ENCODE data around the gene IL20.
A peak's percentile ranks its signal among the peaks of the same experiment; 100 is the strongest.

IL20 gene

GRCh38 chr1:206864939-206865671 lies at the start of gene IL20:
TSS of gene IL20 (plus strand) at chr1:206865623. CDS start at chr1:206865853, 230 bp downstream.
- DNase-seq (ENCODE audit: low read depth) = peak; percentile 85

GRCh38 chr1:206816390-206817287 lies 48.8 kb upstream of the IL20 start:
- DNase-seq (ENCODE audit: low read depth) = peak; percentile 44

- no peak for DNase-seq (ENCODE audit: low read depth)
Observed at GRCh38 chr1:206821493-206821892, 43.9 kb upstream of the IL20 start.

GRCh38 chr1:206823727-206824126 lies 41.7 kb upstream of the IL20 start:
- DNase-seq (ENCODE audit: low read depth) = peak; percentile 35

GRCh38 chr1:206824331-206824730 lies 41.1 kb upstream of the IL20 start:
- DNase-seq (ENCODE audit: low read depth) = peak; percentile 57

GRCh38 chr1:206826394-206826793 lies 39.0 kb upstream of the IL20 start:
- no peak for DNase-seq (ENCODE audit: low read depth)

GRCh38 chr1:206828061-206828460 lies 37.4 kb upstream of the IL20 start:
- no peak for DNase-seq (ENCODE audit: low read depth)

- no peak for DNase-seq (ENCODE audit: low read depth)
Observed at GRCh38 chr1:206828765-206829164, 36.7 kb upstream of the IL20 start.

GRCh38 chr1:206829282-206829681 lies 36.1 kb upstream of the IL20 start:
- DNase-seq (ENCODE audit: low read depth) = no peak

- DNase-seq (ENCODE audit: low read depth) = no peak
Observed at GRCh38 chr1:206829875-206830274, 35.5 kb upstream of the IL20 start.

GRCh38 chr1:206831650-206832049 lies 33.8 kb upstream of the IL20 start:
- DNase-seq (ENCODE audit: low read depth) = no peak

GRCh38 chr1:206832352-206832880 lies 33.0 kb upstream of the IL20 start:
- no peak for DNase-seq (ENCODE audit: low read depth)

GRCh38 chr1:206833106-206833680 lies 32.2 kb upstream of the IL20 start:
- DNase-seq (ENCODE audit: low read depth) = no peak

GRCh38 chr1:206833801-206834200 lies 31.6 kb upstream of the IL20 start:
- DNase-seq (ENCODE audit: low read depth) = no peak

- no peak for DNase-seq (ENCODE audit: low read depth)
Observed at GRCh38 chr1:206834217-206834616, 31.2 kb upstream of the IL20 start.

GRCh38 chr1:206834711-206835110 lies 30.7 kb upstream of the IL20 start:
- DNase-seq (ENCODE audit: low read depth) = no peak

- DNase-seq (ENCODE audit: low read depth) = no peak
Observed at GRCh38 chr1:206835186-206835585, 30.2 kb upstream of the IL20 start.

GRCh38 chr1:206836111-206836510 lies 29.3 kb upstream of the IL20 start:
- peak; percentile 24 for DNase-seq (ENCODE audit: low read depth)

GRCh38 chr1:206839006-206839560 lies 26.3 kb upstream of the IL20 start:
- no peak for DNase-seq (ENCODE audit: low read depth)

GRCh38 chr1:206839857-206840256 lies 25.6 kb upstream of the IL20 start:
- peak; percentile 38 for DNase-seq (ENCODE audit: low read depth)

- no peak for DNase-seq (ENCODE audit: low read depth)
Observed at GRCh38 chr1:206841609-206842323, 23.7 kb upstream of the IL20 start.

- DNase-seq (ENCODE audit: low read depth) = no peak
Observed at GRCh38 chr1:206842854-206843253, 22.6 kb upstream of the IL20 start.

Data from iris pigment epithelial cell (primary cell).